IPS DF 19.7 (cell line): Measurements from ENCODE around the gene HOXC13.

Experiments
- DNase-seq: peaks from one replicate; pipeline ENCODE4 v3.0.0-alpha.2; 2013; ENCODE audit warnings: low read depth, low spot score

The HOXC13 gene

GRCh38 chr12:53955036-53955775 lies 16.6 kb downstream of the HOXC13 start:
- no peak for DNase-seq

DNA sequence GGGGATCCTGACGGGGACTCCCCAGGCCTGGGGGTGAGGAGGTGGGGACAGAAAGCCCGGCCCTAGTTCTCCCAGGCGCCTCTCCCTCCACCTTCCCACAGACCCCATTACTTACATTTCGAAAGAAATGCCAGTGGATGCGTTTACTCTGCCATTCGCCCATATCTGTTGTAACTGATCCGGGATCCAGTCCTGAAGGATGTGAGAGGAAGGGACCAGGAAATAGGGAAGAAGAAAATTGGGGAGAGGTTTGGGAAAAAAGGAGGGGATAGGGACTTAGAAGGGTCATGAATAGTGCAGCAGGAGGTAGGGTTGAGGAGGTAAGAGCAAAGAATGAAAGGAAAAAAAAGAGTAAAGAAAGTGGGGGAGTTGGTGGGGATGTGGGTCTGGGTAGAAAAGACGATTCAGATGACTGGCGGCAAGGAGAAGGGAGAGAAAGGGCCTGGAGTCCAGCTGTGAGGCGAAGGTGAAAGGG lies 17.2 kb downstream of the HOXC13 start:
- no peak for DNase-seq

GRCh38 chr12:53956251-53956887 lies 17.7 kb downstream of the HOXC13 start:
- no peak for DNase-seq

- DNase-seq: no peak
These were observed 18.4 kb downstream of the HOXC13 start for GRCh38 chr12:53956914-53957536.

DNA sequence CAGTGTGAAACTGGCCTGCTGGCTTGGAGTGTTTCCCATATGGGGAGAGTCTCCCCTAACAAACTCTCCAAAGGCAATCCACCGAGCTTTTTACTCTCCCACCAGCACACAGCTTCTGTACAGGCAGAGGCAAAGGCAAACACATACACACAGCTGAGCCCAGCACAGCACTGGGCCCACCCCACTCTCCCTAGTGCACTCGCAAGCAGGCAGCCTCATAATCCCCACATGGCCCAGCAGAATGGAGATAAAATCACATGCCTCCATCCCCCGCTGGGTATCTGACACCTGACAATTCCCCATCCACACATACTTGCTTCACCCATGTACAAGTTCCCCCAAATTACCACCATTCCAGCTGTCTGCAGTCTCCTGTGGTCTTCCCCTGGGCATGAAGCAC lies 19.5 kb downstream of the HOXC13 start:
- DNase-seq: no peak

- no peak for DNase-seq
These were observed 20.7 kb downstream of the HOXC13 start for GRCh38 chr12:53959314-53959713.

GRCh38 chr12:53960187-53961024 lies 21.8 kb downstream of the HOXC13 start:
- no peak for DNase-seq

DNA sequence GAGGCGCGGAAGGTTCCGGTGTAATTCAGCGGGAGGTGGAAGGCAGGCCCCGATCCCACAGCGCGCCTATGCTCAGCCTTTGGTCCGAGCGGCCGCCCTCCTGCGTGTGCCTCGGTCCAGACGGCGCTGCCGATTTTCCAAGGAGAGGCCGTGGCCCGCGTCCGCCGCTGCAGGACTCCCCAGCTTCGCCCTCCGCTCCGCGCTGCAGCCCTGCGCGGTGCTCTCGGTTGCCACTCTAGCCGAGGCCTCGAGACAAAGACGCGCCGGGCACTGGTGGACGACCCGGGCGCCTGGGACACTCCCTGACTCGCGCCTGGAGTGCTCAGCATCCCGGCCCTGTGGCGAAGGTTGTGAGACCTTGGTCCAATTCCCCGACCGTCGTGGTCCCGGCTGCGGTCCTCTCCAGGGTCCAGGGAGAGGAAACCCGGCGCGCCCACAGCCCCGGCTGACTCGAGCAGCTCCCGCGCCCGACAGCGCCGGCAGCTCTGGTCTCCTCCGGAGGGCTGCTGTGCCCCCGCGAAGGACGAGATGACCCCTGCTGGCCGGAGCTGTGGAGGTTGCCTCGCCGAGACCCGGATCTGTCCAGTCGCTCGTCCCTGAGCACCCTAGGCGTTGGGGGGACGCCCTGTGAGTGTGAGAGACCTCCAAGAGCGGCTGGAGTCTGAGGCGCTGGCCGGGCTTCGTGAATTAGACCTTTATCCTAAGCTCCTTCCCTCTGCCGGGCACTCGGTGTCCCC lies 22.6 kb downstream of the HOXC13 start:
- no peak for DNase-seq

GRCh38 chr12:53963005-53963404 lies 24.4 kb downstream of the HOXC13 start:
- DNase-seq: no peak

- no peak for DNase-seq
These were observed 25.0 kb downstream of the HOXC13 start for GRCh38 chr12:53963434-53964314.

DNA sequence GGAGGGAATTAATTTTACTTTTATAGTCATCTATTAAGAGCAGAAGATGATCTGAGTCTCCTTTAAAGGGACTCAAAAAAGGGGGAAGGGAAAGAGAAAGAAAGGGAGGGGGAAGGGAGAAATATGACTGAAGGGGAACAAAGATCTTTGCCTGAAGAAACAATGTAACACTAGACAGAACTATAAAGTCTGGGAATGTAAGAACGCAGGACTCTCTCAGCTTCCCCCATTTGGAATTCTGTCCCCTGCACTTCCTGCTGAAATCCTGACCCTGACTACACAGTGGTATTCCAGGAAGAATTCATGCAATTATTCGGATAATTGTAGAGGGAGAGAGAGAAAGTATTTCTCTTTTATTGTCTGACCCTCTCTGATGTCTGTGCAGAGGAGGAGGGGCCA lies 25.7 kb downstream of the HOXC13 start:
- no peak for DNase-seq

GRCh38 chr12:53965281-53966084 lies 26.9 kb downstream of the HOXC13 start:
- DNase-seq: no peak

- no peak for DNase-seq
These were observed 27.4 kb downstream of the HOXC13 start for GRCh38 chr12:53966085-53966384.

- no peak for DNase-seq
These were observed 27.9 kb downstream of the HOXC13 start for GRCh38 chr12:53966385-53967133.

DNA sequence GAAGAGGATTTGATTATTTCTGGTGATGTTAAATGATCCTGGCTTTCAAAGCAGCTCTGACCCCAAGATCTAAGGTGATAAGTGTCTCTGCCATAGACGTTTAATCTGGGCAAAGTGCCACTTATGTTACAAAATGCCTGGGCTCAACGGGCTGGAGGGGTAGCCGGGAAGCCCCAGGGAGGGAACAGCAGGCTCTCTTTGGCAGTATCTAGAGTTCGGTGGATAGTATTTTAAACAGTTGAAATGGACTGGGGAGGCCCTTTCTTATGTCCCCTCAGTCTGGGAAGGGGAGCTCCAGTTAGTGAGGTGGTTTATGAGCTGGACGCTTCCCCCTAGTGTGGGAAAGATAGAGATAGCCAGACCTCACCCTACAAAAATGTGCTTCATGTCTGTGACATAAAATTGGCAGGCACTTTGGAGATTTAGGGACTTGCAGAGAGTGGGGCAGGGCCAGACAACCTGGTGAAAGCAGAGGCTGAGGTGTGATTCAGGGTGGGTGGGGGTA lies 28.8 kb downstream of the HOXC13 start:
- DNase-seq: no peak

- DNase-seq: no peak
These were observed 29.8 kb downstream of the HOXC13 start for GRCh38 chr12:53968214-53969127.

GRCh38 chr12:53969588-53970259 lies 31.1 kb downstream of the HOXC13 start:
- DNase-seq: no peak
